ENCODE results near the gene BIVM. TPM values are rescaled to one million over a fixed set of nuclear protein-coding genes. Genes with fewer than 3 reads are reported as not detected.

The BIVM gene
- total and polyA plus RNA-seq, 2 experiments from 2014 or later, result 22.9 to 24.1 TPM

DNA sequence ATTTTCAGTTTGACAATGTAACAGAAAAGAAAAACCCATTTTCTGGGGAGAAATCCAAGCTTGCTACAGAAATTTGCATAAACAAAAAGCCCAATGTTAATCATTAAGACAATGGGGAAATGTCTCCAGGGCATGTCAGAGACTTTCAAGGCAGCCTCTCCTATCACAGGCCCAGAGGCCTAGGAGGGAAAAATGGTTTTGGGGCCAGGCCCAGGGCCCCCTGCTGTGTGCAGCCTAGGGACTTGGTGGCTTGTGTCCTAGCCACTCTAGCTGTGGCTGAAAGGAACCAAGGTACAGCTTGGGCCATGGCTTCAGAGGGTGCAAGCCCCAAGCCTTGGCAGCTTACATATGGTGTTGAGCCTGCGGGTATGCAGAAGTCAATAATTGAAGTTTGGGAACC, 17.3 kb upstream of the BIVM start:
- Histone ChIP-seq H3K36me3 (ENCODE audit: low read depth) (0 out of 2 replicates have a peak, but pooled peaks cover 3% of the 10 kb centered on the region), H3F3A (ENCODE audit: insufficient read depth) (no peaks in the 10 kb centered on the region), H3K27me3 (replicated peaks; ENCODE audit: insufficient read depth) (no peaks in the 10 kb centered on the region), H3K9ac (no peak overlapping the region), H4K20me1 (ENCODE audit: insufficient read depth) (no peaks in the 10 kb centered on the region), H3K9me2 (ENCODE audit: insufficient read depth) (no peaks in the 10 kb centered on the region), H2AFZ (no peak overlapping the region), H3K4me3 (no peak overlapping the region), H3K4me1 (ENCODE audit: insufficient read depth) (no peaks in the 10 kb centered on the region), H3K27ac (no peak overlapping the region), H3K79me2 (ENCODE audit: insufficient read depth) (no peaks in the 10 kb centered on the region), H3K4me2 (ENCODE audit: unreplicated experiment) (no peak overlapping the region), H3K9me3 (ENCODE audit: low read depth) (no peaks in the 10 kb centered on the region)
- in situ Hi-C loops (cut with MboI), result no loop called here
- TF ChIP-seq EZH2 (IDR thresholded peaks at IDR 0.05; ENCODE audit: insufficient read depth, poor library complexity, severe bottlenecking) (no peak), EZH2phosphoT487 (IDR thresholded peaks at IDR 0.05; ENCODE audit: insufficient read depth, low read depth) (no peak)
- 100% methylated on average over 1 of the region's 1 CpG for WGBS, 2 experiments (ENCODE audit: low coverage in 1 of 2, low lambda C conversion rate in 2 of 2, missing lambda C conversion rate in 2 of 2)
- DNase-seq, result no peak

DNA sequence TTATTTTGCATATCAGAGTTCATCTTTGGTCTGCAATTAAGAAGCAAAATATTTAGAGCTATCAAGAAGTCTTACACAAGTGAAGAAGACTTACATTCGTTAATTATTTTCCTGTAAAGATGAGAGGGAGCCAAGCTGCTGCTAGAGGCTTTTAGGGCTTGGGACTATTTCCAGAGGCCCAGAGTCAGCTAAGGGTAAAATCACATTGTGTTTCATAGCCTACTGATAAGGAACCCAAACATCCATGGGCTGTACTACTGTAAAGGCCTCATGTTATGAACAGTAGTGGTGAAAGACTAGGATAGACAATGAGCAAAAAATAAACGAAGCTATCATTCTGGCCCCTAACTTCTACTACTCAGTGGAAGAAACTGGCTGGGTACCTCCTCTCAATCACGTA, 14.4 kb upstream of the BIVM start:
- TF ChIP-seq EZH2 (IDR thresholded peaks at IDR 0.05; ENCODE audit: insufficient read depth, poor library complexity, severe bottlenecking), result no peak
- no peak for TF ChIP-seq EZH2phosphoT487 (IDR thresholded peaks at IDR 0.05; ENCODE audit: insufficient read depth, low read depth)
- no peaks in the 10 kb centered on the region for H4K20me1 ChIP-seq (ENCODE audit: insufficient read depth)

GRCh38 chr13:102788683-102789082, 10.2 kb upstream of the BIVM start:
- DNase-seq, result no peak
- H3K9ac ChIP-seq, result no peak overlapping the region
- no peak for TF ChIP-seq EZH2 (IDR thresholded peaks at IDR 0.05; ENCODE audit: insufficient read depth, poor library complexity, severe bottlenecking)
- no peaks in the 10 kb centered on the region for H3K27me3 ChIP-seq (replicated peaks; ENCODE audit: insufficient read depth)
- H3K4me3 ChIP-seq, result no peak overlapping the region
- H3K79me2 ChIP-seq (ENCODE audit: insufficient read depth), result no peaks in the 10 kb centered on the region
- 95 to 97% methylated on average over 8 of the region's 8 CpGs for WGBS, 2 experiments (ENCODE audit: low coverage in 1 of 2, low lambda C conversion rate in 2 of 2, missing lambda C conversion rate in 2 of 2)
- H3K9me3 ChIP-seq (ENCODE audit: low read depth), result no peaks in the 10 kb centered on the region
- H4K20me1 ChIP-seq (ENCODE audit: insufficient read depth), result no peaks in the 10 kb centered on the region
- H3K4me1 ChIP-seq (ENCODE audit: insufficient read depth), result no peaks in the 10 kb centered on the region
- no peak overlapping the region for H3K4me2 ChIP-seq (ENCODE audit: unreplicated experiment)
- H3F3A ChIP-seq (ENCODE audit: insufficient read depth), result no peaks in the 10 kb centered on the region
- peaks cover 29% of the 10 kb centered on the region; the same call in 1 of the 2 replicates for H3K36me3 ChIP-seq (ENCODE audit: low read depth)
- H3K27ac ChIP-seq, result no peak overlapping the region
- no peak overlapping the region for H2AFZ ChIP-seq
- in situ Hi-C loops (cut with MboI), result no loop called here
- H3K9me2 ChIP-seq (ENCODE audit: insufficient read depth), result no peaks in the 10 kb centered on the region

More for the DNA sequence above, 14.4 kb upstream of the BIVM start:
- no peaks in the 10 kb centered on the region for H3K27me3 ChIP-seq (replicated peaks; ENCODE audit: insufficient read depth)
- no peak overlapping the region for H3K4me3 ChIP-seq
- H3K27ac ChIP-seq, result no peak overlapping the region
- no peak for DNase-seq
- no peaks in the 10 kb centered on the region for H3K79me2 ChIP-seq (ENCODE audit: insufficient read depth)
- in situ Hi-C loops (cut with MboI), result no loop called here
- no peaks in the 10 kb centered on the region for H3F3A ChIP-seq (ENCODE audit: insufficient read depth)
- no peak overlapping the region for H3K9ac ChIP-seq
- H3K36me3 ChIP-seq (ENCODE audit: low read depth), result peaks cover 14% of the 10 kb centered on the region; the same call in 1 of the 2 replicates
- H3K4me1 ChIP-seq (ENCODE audit: insufficient read depth), result no peaks in the 10 kb centered on the region
- WGBS, 2 experiments (ENCODE audit: low coverage in 1 of 2, low lambda C conversion rate in 2 of 2, missing lambda C conversion rate in 2 of 2), result 87 to 90% methylated on average over 3 of the region's 3 CpGs
- H2AFZ ChIP-seq, result no peak overlapping the region
- no peaks in the 10 kb centered on the region for H3K9me3 ChIP-seq (ENCODE audit: low read depth)
- no peak overlapping the region for H3K4me2 ChIP-seq (ENCODE audit: unreplicated experiment)
- H3K9me2 ChIP-seq (ENCODE audit: insufficient read depth), result no peaks in the 10 kb centered on the region

- in situ Hi-C loops (cut with MboI), result no loop called here
- no peak overlapping the region for H3K4me2 ChIP-seq (ENCODE audit: unreplicated experiment)
- no peak overlapping the region for H3K27ac ChIP-seq
- no peak for DNase-seq
- no peak for TF ChIP-seq EZH2 (IDR thresholded peaks at IDR 0.05; ENCODE audit: insufficient read depth, poor library complexity, severe bottlenecking)
- no peak for TF ChIP-seq EZH2phosphoT487 (IDR thresholded peaks at IDR 0.05; ENCODE audit: insufficient read depth, low read depth)
- 89 to 100% methylated on average over 1 of the region's 1 CpG for WGBS, 2 experiments (ENCODE audit: low coverage in 1 of 2, low lambda C conversion rate in 2 of 2, missing lambda C conversion rate in 2 of 2)
- peaks cover 12% of the 10 kb centered on the region for H3K79me2 ChIP-seq (ENCODE audit: insufficient read depth)
- H3K4me1 ChIP-seq (ENCODE audit: insufficient read depth), result no peaks in the 10 kb centered on the region; the same call in 1 of the 2 replicates
- H3K36me3 ChIP-seq (ENCODE audit: low read depth), result peaks cover 24% of the 10 kb centered on the region; the same call in 1 of the 2 replicates
- no peaks in the 10 kb centered on the region for H3F3A ChIP-seq (ENCODE audit: insufficient read depth)
- H3K9me2 ChIP-seq (ENCODE audit: insufficient read depth), result no peaks in the 10 kb centered on the region
- no peaks in the 10 kb centered on the region for H3K9me3 ChIP-seq (ENCODE audit: low read depth)
- no peak overlapping the region for H3K9ac ChIP-seq
- H3K27me3 ChIP-seq (replicated peaks; ENCODE audit: insufficient read depth), result no peaks in the 10 kb centered on the region
- H3K4me3 ChIP-seq, result no peak overlapping the region
- H4K20me1 ChIP-seq (ENCODE audit: insufficient read depth), result no peaks in the 10 kb centered on the region
- no peak overlapping the region for H2AFZ ChIP-seq
Measured at GRCh38 chr13:102792396-102792795, 6.5 kb upstream of the BIVM start.

Data from GM23248 (cell line).